ENCODE results near the gene GSTM5. TPM values are rescaled to one million over a fixed set of nuclear protein-coding genes. Genes with fewer than 3 reads are reported as not detected.

Gene GSTM5
- total and polyA plus RNA-seq, 2 of the 13 experiments (the other 11 are each of a cell fraction or from before 2014, with no cell fraction given): not detected

DNA sequence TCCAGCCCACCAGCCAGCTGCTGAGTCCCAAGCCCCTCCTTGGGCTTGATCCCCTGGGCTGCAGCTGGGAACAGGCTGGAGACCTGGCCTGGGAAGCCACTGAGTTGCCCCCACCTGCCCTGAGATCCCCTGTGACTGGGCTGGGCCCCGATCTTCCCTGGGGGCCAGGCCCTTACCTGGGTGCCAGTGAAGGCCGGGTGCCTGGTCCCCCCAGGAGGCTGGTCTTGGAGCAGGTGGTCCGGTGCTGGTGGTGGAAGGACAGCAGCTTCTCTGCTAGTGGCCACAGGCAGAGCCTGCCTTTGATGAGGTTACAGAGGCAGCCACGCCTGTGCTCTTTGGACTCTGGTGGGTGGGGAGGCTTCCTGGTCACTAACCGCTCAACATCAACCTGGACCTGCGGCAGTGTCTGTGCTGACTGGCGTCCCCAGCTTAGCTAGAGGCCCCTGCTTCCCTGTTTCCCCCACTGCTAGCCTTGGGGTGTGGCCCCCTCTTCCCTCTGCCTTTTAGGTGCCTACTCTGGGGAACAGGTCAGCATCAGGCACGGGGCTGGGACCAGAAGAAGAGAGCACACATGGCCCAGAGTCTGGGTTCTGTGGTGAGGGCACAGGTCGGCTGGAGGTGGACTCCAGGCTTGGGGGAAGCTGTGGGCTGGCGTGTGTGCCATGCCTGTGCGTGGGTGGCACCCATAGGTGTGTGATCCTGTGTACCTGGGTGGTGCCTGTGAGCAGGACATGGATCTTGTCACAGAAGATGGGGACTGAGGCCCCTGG, 51.8 kb downstream of the GSTM5 start, which contains the start of gene EPS8L3 (continued):
- TF ChIP-seq, protein P1, sequence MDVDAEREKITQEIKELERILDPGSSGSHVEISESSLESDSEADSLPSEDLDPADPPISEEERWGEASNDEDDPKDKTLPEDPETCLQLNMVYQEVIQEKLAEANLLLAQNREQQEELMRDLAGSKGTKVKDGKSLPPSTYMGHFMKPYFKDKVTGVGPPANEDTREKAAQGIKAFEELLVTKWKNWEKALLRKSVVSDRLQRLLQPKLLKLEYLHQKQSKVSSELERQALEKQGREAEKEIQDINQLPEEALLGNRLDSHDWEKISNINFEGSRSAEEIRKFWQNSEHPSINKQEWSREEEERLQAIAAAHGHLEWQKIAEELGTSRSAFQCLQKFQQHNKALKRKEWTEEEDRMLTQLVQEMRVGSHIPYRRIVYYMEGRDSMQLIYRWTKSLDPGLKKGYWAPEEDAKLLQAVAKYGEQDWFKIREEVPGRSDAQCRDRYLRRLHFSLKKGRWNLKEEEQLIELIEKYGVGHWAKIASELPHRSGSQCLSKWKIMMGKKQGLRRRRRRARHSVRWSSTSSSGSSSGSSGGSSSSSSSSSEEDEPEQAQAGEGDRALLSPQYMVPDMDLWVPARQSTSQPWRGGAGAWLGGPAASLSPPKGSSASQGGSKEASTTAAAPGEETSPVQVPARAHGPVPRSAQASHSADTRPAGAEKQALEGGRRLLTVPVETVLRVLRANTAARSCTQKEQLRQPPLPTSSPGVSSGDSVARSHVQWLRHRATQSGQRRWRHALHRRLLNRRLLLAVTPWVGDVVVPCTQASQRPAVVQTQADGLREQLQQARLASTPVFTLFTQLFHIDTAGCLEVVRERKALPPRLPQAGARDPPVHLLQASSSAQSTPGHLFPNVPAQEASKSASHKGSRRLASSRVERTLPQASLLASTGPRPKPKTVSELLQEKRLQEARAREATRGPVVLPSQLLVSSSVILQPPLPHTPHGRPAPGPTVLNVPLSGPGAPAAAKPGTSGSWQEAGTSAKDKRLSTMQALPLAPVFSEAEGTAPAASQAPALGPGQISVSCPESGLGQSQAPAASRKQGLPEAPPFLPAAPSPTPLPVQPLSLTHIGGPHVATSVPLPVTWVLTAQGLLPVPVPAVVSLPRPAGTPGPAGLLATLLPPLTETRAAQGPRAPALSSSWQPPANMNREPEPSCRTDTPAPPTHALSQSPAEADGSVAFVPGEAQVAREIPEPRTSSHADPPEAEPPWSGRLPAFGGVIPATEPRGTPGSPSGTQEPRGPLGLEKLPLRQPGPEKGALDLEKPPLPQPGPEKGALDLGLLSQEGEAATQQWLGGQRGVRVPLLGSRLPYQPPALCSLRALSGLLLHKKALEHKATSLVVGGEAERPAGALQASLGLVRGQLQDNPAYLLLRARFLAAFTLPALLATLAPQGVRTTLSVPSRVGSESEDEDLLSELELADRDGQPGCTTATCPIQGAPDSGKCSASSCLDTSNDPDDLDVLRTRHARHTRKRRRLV (CRISPR knock-in tag; IDR thresholded peaks at IDR 0.05): no peak
- TF ChIP-seq ZNF274 (CRISPR knock-in tag; IDR thresholded peaks at IDR 0.05) (peak; percentile 65; the same call in 1 of the 2 replicates), ZNF501 (CRISPR knock-in tag; IDR thresholded peaks at IDR 0.05) (peak; percentile 64; the same call in 1 of the 2 replicates), GATAD1 (CRISPR knock-in tag; IDR thresholded peaks at IDR 0.05) (peak; percentile 39; the same call in 1 of the 2 replicates), ZNF878 (CRISPR knock-in tag; IDR thresholded peaks at IDR 0.05) (no peak), ZNF230 (CRISPR knock-in tag; IDR thresholded peaks at IDR 0.05) (0 out of 2 replicates have a peak, but pooled peaks have one; percentile 63), HOXA7 (CRISPR knock-in tag; IDR thresholded peaks at IDR 0.05) (no peak), MED1 (CRISPR knock-in tag; IDR thresholded peaks at IDR 0.05) (peak; percentile 81), POLR2AphosphoS5 (IDR thresholded peaks at IDR 0.05; ENCODE audit: low read depth, low read length) (peak; percentile 94), XBP1 (CRISPR knock-in tag; IDR thresholded peaks at IDR 0.05) (no peak), ZSCAN22 (CRISPR knock-in tag; IDR thresholded peaks at IDR 0.05) (no peak), ZFY (CRISPR knock-in tag; IDR thresholded peaks at IDR 0.05) (peak; percentile 69), PCBP2 (optimal IDR thresholded peaks at IDR 0.05; ENCODE audit: low read depth, low read length, poor library complexity, severe bottlenecking) (no peak)
- TF ChIP-seq, protein P2, sequence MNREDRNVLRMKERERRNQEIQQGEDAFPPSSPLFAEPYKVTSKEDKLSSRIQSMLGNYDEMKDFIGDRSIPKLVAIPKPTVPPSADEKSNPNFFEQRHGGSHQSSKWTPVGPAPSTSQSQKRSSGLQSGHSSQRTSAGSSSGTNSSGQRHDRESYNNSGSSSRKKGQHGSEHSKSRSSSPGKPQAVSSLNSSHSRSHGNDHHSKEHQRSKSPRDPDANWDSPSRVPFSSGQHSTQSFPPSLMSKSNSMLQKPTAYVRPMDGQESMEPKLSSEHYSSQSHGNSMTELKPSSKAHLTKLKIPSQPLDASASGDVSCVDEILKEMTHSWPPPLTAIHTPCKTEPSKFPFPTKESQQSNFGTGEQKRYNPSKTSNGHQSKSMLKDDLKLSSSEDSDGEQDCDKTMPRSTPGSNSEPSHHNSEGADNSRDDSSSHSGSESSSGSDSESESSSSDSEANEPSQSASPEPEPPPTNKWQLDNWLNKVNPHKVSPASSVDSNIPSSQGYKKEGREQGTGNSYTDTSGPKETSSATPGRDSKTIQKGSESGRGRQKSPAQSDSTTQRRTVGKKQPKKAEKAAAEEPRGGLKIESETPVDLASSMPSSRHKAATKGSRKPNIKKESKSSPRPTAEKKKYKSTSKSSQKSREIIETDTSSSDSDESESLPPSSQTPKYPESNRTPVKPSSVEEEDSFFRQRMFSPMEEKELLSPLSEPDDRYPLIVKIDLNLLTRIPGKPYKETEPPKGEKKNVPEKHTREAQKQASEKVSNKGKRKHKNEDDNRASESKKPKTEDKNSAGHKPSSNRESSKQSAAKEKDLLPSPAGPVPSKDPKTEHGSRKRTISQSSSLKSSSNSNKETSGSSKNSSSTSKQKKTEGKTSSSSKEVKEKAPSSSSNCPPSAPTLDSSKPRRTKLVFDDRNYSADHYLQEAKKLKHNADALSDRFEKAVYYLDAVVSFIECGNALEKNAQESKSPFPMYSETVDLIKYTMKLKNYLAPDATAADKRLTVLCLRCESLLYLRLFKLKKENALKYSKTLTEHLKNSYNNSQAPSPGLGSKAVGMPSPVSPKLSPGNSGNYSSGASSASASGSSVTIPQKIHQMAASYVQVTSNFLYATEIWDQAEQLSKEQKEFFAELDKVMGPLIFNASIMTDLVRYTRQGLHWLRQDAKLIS (CRISPR knock-in tag; IDR thresholded peaks at IDR 0.05): 0 out of 2 replicates have a peak, but pooled peaks have one; percentile 28
- TF ChIP-seq, protein P3, sequence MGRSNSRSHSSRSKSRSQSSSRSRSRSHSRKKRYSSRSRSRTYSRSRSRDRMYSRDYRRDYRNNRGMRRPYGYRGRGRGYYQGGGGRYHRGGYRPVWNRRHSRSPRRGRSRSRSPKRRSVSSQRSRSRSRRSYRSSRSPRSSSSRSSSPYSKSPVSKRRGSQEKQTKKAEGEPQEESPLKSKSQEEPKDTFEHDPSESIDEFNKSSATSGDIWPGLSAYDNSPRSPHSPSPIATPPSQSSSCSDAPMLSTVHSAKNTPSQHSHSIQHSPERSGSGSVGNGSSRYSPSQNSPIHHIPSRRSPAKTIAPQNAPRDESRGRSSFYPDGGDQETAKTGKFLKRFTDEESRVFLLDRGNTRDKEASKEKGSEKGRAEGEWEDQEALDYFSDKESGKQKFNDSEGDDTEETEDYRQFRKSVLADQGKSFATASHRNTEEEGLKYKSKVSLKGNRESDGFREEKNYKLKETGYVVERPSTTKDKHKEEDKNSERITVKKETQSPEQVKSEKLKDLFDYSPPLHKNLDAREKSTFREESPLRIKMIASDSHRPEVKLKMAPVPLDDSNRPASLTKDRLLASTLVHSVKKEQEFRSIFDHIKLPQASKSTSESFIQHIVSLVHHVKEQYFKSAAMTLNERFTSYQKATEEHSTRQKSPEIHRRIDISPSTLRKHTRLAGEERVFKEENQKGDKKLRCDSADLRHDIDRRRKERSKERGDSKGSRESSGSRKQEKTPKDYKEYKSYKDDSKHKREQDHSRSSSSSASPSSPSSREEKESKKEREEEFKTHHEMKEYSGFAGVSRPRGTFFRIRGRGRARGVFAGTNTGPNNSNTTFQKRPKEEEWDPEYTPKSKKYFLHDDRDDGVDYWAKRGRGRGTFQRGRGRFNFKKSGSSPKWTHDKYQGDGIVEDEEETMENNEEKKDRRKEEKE (IDR thresholded peaks at IDR 0.05): no peak
- TF ChIP-seq, protein P4, sequence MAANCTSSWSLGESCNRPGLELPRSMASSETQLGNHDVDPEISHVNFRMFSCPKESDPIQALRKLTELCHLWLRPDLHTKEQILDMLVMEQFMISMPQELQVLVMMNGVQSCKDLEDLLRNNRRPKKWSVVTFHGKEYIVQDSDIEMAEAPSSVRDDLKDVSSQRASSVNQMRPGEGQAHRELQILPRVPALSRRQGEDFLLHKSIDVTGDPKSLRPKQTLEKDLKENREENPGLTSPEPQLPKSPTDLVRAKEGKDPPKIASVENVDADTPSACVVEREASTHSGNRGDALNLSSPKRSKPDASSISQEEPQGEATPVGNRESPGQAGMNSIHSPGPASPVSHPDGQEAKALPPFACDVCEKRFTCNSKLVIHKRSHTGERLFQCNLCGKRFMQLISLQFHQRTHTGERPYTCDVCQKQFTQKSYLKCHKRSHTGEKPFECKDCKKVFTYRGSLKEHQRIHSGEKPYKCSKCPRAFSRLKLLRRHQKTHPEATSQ (CRISPR knock-in tag; IDR thresholded peaks at IDR 0.05; ENCODE audit: borderline replicate concordance): 0 out of 2 replicates have a peak, but pooled peaks have one; percentile 56

Data from HepG2 (cell line).